Lung microvascular endothelial cell (primary cell): ENCODE measurements around the gene PYROXD2. TPM values are rescaled to one million over a fixed set of nuclear protein-coding genes. Genes with fewer than 3 reads are reported as not detected.
"Not testable (repeated sequence)": the region's sequence is repeated elsewhere in the genome, so short reads cannot be mapped to it uniquely, and the experiment has no call there.

Source experiments
- DNase-seq, 2 donors: peaks; one replicate each; pipeline versions ENCODE4 v3.0.0 to v3.0.0-alpha.2; 2010; ENCODE audit warnings: low read depth in 2 of 2
- total RNA-seq: library from RNA; depleted of rRNA; stranded (reverse); fragments of >200 nt; gene quantifications from 2 replicates; pipeline ENCODE4 v1.2.1, GENCODE V29; 2014

Gene PYROXD2
- total RNA-seq, 1 donor from 2014 or later: 0.99 TPM

DNA sequence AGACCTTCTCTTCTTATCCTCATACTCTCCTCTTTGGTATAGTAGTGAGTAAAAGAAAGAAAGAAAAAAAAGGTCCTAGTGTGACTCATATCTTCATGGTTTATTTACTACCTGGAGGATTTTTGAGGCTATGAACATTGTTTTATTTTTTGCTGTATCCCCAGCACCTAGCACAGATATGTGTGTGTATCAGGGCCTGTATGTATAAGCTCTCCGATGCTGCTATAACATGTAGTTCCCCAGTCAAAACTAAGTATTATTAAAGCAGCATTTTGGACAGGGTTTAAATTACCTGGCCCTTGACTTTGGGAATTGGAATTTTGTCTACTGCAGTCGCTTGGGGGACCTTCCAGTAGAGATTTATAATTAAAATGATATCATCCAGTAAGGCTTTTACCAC lies 46.3 kb downstream of the PYROXD2 start:
- DNase-seq: no peak

DNA sequence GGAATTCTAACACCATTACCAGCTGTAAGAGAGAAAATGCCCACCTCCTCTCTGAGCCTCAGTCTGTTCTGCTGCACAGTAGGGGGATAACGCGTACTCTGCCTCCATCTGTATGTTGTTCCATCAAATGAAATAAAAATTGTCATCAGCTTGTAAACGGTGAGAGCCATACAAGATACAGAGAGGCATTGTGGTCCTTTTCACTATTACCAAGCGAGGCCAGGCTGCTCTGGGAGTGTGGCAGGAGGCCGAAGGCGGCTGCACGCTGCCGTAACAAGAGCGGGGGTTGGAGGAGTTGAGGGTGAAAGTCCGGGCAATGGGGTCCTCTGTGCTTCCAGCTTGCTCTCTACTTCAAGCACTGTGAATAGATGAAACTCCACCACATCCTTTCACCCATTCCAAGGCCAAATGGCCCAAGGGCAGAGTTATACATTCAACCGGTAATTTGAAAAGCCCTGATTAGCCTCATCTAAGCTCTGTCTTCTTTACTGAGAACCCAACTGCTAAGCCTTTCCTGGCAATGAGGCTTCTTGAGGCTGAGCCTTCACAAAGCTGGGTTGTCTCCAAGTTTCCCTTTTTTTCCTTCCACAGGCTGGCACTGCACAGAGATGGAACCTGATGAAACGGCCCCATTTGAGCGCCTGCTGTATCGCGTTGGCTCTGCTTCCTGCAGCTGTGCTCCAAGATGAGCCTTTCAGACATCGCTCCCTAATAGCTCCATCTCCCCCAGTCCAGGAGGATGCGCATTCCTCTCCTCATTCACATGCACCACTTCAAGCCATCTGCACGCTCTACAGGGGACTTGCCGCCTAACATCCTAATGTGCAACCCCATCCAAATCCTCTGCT lies 47.2 kb downstream of the PYROXD2 start:
- no peak for DNase-seq

DNA sequence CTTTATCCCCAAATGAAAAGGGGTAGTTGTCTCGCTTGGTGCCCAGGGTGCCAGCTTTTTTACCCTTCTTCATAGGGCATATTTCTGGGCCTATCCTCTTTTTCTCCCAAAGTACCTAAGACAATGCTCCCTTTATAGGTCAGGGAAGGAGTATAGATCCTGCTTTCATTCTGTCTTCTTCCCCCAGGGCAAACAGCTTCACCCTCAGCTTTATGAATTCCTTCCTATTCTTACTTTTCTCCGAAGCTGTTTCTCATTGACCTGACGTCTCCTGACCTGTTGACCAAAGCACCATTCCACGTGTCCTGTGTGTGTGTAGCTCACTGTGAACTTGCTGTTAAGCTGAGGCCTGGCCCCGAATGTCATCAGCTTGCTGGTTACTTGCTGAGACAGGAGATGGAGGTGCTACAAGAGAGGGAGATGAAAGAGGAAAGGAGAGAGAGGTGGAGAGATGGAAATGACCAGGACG lies 48.9 kb downstream of the PYROXD2 start:
- no peak for DNase-seq

DNA sequence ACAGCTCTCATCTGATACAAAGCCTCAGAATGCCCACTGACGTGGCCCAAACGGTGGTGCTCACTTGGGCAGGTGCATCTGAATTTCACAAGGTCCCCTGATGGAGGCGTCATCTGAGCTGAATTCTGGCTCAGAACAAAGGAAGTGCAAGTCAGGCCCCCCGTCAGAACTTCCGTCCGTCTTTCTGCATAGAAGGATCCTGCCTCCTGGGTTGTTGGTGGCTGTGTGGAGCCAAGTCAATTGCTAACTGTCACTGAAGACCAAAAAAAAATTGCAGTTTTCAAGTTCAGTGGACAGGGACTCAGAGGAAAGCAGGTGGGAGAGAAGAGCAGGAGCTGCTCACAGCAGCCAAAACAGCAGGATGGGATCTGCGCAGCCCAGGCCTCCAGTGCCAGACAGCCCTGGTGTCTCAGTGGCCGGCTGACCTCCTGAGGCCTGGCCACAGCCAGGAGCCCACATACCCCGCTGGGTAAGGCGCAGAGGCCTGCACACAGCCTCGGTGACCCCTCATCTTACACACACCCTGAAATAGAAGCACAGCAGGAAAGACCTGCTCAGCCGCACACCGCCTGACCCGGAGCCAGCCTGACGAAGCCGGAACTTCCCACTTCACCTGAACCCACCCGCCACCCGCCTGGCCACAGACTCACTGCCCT lies 49.4 kb downstream of the PYROXD2 start:
- no peak for DNase-seq

DNA sequence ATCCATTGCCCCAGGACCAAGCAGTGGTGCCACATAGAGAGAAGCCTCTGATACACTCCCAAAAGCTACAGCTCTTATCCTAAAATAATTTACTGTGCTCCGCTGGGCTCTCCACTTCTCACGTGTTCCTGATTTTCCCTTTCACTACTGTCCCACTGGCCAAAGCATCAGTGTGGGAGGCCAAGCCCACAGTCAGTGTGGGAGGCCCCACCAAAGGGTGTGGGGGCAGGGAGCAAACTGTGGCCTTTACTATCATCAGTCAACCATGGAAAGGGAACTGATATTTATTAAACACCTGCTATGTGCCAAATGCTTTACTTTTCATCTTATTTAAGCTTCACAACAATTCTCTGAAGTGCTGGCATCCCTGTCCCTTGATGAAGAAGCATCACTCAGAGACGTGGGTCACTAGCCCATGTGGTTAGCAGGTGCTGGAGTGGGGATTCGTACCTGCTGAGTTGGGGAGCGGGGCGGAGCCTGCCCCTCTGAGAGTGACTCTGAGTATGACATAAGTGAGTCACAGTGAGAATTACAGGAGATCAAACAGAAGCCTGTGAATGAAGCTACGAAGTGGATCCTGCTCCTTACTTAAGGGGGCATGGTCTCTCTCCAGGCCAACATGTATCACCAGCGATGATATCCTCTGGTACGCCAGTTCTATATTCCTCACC lies 50.4 kb downstream of the PYROXD2 start:
- DNase-seq: no peak

DNA sequence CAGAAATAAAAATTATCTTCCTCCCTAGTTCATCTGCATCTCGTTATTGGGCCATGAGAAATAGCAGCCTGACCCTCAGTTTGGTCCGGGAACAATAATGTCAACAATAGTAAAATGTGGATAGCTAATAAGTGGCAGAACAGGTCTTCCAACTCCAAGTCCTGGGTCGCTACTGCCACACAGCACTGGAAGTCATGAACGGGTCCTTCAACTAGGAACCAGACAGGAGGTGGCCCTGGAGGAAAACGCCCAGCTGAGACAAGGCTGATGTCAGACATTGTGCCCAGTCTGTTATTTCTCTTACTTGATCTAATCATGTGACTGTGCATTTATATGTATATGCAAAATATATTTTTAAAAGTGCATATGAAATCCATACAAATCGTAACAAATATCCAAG lies 51.8 kb downstream of the PYROXD2 start:
- DNase-seq: no peak

DNA sequence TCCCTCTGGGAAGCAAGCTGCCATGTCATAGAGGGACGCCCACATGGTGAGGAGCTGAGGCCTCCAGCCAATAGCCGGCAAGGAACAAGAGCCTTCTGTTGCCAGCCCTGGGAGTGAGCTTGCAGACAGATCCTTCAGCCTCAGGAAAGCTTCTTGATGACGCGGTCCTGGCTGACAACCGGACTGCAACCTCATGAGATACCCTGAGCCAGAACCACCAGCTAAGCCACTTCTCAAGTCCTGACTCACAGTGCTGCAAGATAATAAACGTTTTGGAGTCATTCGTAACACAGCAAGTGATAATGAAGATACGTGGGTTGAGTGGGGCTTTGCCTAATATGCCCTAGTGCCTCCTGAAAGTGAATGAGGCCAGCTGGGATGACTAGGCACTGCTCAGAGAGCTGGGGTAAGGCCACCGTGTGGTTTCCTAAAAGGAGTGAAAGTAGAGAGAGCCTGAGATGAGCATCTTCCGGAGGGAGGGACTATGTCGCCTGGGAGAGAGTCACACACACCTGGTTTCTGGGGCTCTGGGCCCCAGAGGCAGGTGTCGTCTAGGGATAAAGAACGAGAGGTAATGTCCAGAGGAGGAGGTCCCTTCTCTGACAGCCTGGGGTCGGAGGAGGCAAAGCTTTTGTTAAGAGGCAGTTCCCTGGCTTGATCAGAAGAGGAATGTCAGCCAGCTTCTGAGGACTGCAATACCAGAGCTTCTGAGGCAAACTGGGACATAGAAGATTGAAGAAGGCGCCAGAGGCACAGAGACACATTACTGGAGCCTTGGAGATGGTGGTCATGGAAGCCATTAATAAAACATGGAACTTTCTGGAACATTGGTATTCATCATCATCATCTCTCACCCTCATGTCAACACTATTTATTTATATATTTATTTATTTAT lies 53.6 kb downstream of the PYROXD2 start:
- DNase-seq: peak in 1 of 2 donors; percentile 90

GRCh38 chr10:98357194-98357822 lies 57.7 kb downstream of the PYROXD2 start:
- no peak for DNase-seq

GRCh38 chr10:98354491-98354890 lies 60.5 kb downstream of the PYROXD2 start:
- DNase-seq: no peak

GRCh38 chr10:98353170-98353569 lies 61.8 kb downstream of the PYROXD2 start:
- peak; percentile 15 to 35 for DNase-seq

DNA sequence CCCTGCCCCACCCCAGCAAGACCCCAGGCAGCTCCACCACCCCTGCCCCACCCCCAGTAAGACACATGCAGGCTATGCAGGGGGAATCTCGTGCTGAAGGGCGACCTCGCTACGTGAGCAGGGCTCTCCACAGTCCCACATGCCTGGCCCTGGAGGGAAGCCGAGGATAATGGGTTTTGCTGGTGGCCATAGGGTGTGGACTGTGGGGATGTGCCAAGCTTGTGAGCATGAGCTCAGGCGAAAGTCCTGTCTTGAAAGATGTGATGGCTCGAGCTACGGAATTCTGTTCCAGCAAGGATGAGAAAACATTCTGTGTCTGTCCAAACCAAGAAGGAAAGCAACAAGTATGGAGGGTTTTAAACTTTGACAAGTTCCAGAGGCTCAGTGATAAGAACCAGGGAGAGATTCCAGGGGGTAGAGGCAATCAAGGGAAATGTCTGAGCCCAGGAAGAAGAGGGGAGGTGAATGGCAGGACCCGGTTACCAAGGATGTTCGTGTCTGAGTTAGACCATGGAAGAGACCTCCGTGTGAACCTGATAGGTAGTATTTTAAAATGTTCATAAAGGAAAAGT lies 63.1 kb downstream of the PYROXD2 start:
- DNase-seq: no peak

- DNase-seq: peak in 1 of 2 donors; percentile 26
Measured at GRCh38 chr10:98349508-98349922, 65.5 kb downstream of the PYROXD2 start.

DNA sequence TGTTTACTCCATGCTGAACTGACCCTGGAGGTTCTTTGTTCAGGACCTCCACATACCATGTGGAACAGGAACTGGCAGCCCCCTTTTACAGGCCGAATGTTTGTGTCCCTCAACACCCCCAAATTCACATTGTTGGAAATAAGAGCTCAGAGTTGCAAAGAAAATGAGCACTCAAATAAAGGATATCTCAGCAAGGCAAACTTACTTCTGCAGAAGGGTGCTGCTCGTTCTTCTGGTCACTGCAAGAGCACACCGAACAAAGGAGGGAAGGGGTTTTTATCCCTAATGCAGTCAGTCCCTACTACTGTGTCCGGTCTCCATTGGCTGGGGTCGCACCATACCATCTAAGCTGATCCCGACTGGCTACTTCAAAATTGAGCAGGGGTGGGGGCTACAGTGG lies 68.1 kb downstream of the PYROXD2 start:
- DNase-seq: no peak

DNA sequence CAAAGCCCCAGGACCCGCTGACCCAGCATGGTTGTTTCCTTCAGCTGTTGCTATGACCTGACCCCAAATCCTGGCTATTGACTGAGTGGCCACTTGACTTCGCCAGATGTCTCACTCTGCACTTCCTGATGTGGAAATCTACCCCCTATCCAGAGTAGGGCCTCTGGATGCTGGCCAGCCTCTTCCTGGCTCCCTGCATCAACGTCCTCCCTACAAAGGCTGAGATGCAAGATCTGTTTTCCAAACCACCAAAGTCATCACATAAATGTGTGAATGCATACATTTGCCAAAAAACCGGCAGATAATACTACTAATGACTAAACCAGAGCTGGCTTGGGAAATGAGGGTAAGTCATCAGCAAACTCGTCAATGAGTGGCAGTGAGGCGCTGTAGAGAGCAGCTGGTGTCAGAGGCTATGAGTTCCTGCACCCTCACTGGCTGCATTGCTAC lies 70.4 kb downstream of the PYROXD2 start:
- DNase-seq: peak; percentile 59 to 72

DNA sequence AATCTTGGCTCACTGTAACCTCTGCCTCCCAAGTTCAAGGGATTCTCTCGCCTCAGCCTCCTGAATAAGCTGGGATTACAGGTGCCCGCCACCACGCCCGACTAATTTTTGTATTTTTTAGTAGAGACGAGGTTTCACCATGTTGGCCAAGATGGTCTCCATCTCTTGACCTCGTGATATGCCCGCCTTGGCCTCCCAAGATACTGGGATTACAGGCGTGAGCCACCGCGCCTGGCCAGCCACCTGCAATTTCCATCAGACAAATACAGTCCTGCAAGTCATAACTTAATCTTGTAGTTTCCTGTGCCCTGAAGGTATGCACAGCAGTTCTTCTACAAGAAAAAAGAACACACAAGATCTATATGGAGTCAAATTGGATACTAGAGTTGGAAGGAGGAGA lies 73.3 kb downstream of the PYROXD2 start:
- DNase-seq: not testable (repeated sequence)

DNA sequence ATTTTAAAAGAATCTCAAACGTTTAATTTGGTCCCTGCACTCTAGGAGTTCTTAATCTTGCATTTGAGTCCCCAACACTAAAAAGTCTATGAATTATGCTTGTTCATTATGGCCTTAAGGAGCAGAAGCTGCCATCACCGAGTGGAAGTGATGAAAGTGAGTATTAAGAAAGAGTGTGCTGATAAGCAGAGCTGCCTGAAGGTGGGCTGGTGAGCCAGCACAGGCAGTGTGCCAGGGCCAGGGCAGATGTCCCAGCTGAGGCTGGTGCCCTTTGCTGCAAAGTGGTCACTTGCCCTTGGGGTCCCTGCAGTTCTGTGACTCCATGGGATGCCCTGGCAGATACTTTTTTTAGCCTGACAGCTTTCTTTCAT lies 74.1 kb downstream of the PYROXD2 start:
- no peak for DNase-seq

DNA sequence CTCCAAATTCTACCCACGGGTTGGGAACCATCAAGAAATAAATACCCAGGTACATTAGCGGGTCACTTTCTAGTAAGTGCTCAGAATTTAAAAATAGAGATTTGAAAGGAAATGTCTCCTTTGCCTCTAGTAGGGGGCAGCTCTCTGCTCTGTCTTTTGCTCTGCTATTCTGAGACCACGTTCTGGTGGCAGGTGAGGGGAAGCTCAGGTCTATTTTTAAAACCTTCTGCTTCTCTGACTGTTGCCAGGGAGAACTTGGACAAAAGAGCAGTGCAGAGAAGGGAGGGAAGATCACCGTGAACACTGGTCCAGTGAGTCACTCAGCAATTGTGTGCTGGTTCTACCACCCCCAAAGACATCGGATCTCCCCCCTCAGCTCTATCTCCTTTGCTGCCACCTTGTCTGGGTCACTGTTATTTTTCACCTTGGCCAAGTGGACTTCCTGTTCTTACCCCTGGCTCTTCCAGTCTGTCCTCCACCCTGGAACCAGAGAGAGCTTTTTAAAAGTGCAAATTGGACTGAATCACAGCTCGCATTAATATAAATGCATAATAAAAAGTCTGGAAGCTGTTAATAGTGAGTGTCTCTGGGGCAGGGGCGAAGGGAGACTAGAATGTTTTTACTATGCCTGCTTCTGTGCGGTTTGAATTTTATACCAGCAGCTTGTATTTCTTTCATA lies 74.6 kb downstream of the PYROXD2 start:
- DNase-seq: peak in 1 of 2 donors; percentile 16

DNA sequence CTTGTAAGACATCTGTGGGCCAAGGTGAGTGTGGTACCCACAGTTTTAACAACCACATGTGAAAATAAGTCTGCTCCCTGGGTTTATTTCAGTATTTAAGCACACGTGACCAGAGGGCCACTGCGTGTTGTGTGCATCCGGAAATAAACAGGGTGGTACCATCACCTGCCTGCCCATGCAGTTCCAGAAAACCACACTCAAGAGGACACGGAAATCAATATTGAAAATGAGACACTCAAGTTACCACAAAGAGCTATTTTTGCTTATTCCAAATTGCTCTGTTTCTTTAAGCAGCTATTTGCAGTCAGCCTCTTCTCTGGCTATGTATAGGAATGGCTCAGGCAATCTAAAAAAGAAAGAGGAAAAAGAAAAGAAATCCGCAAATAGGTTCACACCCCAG lies 75.2 kb downstream of the PYROXD2 start:
- DNase-seq: no peak

DNA sequence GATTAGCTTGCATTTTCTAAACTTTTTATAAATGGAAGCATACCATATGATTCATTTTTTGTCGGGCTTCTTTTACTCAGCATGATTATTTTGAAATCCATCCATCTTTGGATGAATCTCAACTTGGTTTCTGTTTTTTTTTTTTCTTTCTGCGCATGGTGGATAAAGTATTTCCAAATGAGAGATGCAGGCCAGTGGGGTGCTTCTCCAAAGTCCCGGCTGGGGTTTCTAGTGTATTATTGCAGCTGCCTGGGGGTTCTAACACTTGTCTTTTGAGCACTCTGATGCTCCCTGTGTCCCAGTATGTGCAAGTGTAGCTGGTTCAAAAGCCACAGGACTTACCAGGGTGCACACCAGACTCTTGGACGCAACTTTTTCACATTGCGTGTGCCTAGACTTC lies 76.1 kb downstream of the PYROXD2 start:
- DNase-seq: no peak

DNA sequence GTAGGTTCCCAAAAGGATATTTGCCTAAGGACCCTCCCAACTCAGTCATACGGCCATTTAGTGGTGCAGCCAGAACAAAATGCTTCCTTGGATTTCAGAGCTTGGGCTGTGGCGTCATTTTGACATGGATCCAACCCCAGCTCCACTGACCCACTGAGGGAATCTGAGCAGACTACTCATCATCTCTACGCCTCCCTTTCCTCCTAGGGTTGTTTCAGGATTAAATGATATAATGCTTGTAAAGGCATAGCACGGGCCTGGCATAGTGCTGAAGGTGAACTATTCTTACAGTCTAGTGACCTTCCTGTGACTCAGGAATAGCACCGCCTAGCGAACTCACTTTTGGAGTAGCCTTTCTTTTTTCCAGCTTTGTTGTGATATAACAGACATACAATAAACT lies 76.7 kb downstream of the PYROXD2 start:
- DNase-seq: no peak
